Mesenchymal stem cell (in vitro differentiated cells and primary cell): ENCODE data around the gene IGSF8.

Source experiments
- DNase-seq: peaks from one replicate; pipeline ENCODE4 v3.0.0-alpha.2; 2013
- H2AFZ ChIP-seq: one replicate; pipeline ENCODE4 v1.6.1; 2013; ENCODE audit warnings: low read depth, mild to moderate bottlenecking, control low read depth, inconsistent platforms, low read length, moderate library complexity
- H2AK5ac ChIP-seq: 2 replicates; pipeline ENCODE4 v1.6.1; 2013; ENCODE audit warnings: low read length, moderate library complexity, mild to moderate bottlenecking, inconsistent platforms; ENCODE audit not compliant: severe bottlenecking
- H2BK120ac ChIP-seq: one replicate; pipeline ENCODE4 v1.6.1; 2013; ENCODE audit warnings: low read depth, mild to moderate bottlenecking, inconsistent platforms, low read length, moderate library complexity
- H2BK12ac ChIP-seq, 2 experiments: one replicate each; pipeline ENCODE4 v1.6.1; 2013; ENCODE audit warnings: inconsistent platforms in 2 of 2, low read length in 2 of 2, mild to moderate bottlenecking in 2 of 2, moderate library complexity in 2 of 2, control low read depth in 1 of 2
- H2BK15ac ChIP-seq: one replicate; pipeline ENCODE4 v1.6.1; 2013; ENCODE audit warnings: mild to moderate bottlenecking, low read depth, inconsistent platforms; ENCODE audit not compliant: poor library complexity, severe bottlenecking
- H2BK5ac ChIP-seq: 2 replicates; pipeline ENCODE4 v1.6.1; 2013; ENCODE audit warnings: low read depth, mild to moderate bottlenecking, low read length, control low read depth, inconsistent platforms; ENCODE audit not compliant: poor library complexity, severe bottlenecking
- H3K14ac ChIP-seq, 2 experiments: one replicate each; pipeline ENCODE4 v1.6.1; 2013; ENCODE audit warnings: inconsistent platforms in 2 of 2, low read length in 2 of 2, control low read depth in 1 of 2, mild to moderate bottlenecking in 1 of 2, moderate library complexity in 1 of 2
- H3K18ac ChIP-seq, 2 experiments: one replicate each; pipeline ENCODE4 v1.6.1; 2013; ENCODE audit warnings: inconsistent platforms in 2 of 2, low read length in 2 of 2, control low read depth in 1 of 2, low read depth in 1 of 2, mild to moderate bottlenecking in 1 of 2
- H3K23ac ChIP-seq, 2 experiments: one replicate each; pipeline ENCODE4 v1.6.1; 2013; ENCODE audit warnings: inconsistent platforms in 2 of 2, low read length in 2 of 2, mild to moderate bottlenecking in 2 of 2, moderate library complexity in 2 of 2, control low read depth in 1 of 2
- H3K27ac ChIP-seq: 2 replicates; pipeline ENCODE4 v1.5.1; 2013; ENCODE audit warnings: mild to moderate bottlenecking, moderate library complexity, low read length, control low read depth, inconsistent platforms; ENCODE audit not compliant: poor library complexity, severe bottlenecking
- H3K27me3 ChIP-seq, 2 experiments: 2 replicates each; pipeline versions ENCODE4 v1.6.1 to v1.7.0; 2013; ENCODE audit warnings: low read length in 2 of 2, mild to moderate bottlenecking in 2 of 2, moderate library complexity in 2 of 2, control low read depth in 1 of 2, inconsistent platforms in 1 of 2; ENCODE audit not compliant: control insufficient read depth in 1 of 2, insufficient read depth in 1 of 2
- H3K36me3 ChIP-seq, 2 experiments: 2 replicates each; pipeline versions ENCODE4 v1.6.1 to v1.7.0; 2013; ENCODE audit warnings: low read length in 2 of 2, control low read depth in 1 of 2, inconsistent platforms in 1 of 2, low read depth in 1 of 2, mild to moderate bottlenecking in 1 of 2; ENCODE audit not compliant: insufficient read depth in 2 of 2, control insufficient read depth in 1 of 2
- H3K4ac ChIP-seq, 2 experiments: one replicate each; pipeline ENCODE4 v1.6.1; 2013; ENCODE audit warnings: inconsistent platforms in 2 of 2, low read length in 2 of 2, mild to moderate bottlenecking in 2 of 2, moderate library complexity in 2 of 2, control low read depth in 1 of 2, low read depth in 1 of 2
- H3K4me1 ChIP-seq: 2 replicates; pipeline ENCODE4 v1.6.1; 2013; ENCODE audit warnings: low read depth, low read length, control low read depth; ENCODE audit not compliant: control insufficient read depth, insufficient read depth
- H3K4me2 ChIP-seq: 2 replicates; pipeline ENCODE4 v1.6.1; 2013; ENCODE audit warnings: low read length, mild to moderate bottlenecking, inconsistent platforms; ENCODE audit not compliant: poor library complexity, severe bottlenecking
- H3K4me3 ChIP-seq, 2 experiments: 2 replicates each; pipeline versions ENCODE4 v1.5.1 to v1.7.0; 2013; ENCODE audit warnings: low read length in 2 of 2, mild to moderate bottlenecking in 2 of 2, control low read depth in 1 of 2, low read depth in 1 of 2; ENCODE audit not compliant: insufficient read depth in 1 of 2
- H3K79me1 ChIP-seq: replicated peaks from 2 replicates; pipeline ENCODE4 v1.6.1; 2013; ENCODE audit warnings: mild to moderate bottlenecking, control low read depth, low read length, inconsistent platforms; ENCODE audit not compliant: poor library complexity, severe bottlenecking
- H3K9ac ChIP-seq: 2 replicates; pipeline ENCODE4 v1.7.0; 2013; ENCODE audit warnings: mild to moderate bottlenecking, low read length, moderate library complexity
- H3K9me3 ChIP-seq: 2 replicates; pipeline ENCODE4 v1.7.0; 2013; ENCODE audit warnings: mild to moderate bottlenecking, low read length; ENCODE audit not compliant: control insufficient read depth
- H4K8ac ChIP-seq: one replicate; pipeline ENCODE4 v1.6.1; 2013; ENCODE audit warnings: inconsistent platforms, mild to moderate bottlenecking, low read length, moderate library complexity
- H4K91ac ChIP-seq: one replicate; pipeline ENCODE4 v1.6.1; 2013; ENCODE audit warnings: mild to moderate bottlenecking, low read length, inconsistent platforms
- WGBS: methylation state at CpG from one replicate; pipeline ENCODE4 v1.1.7; 2013; ENCODE audit warnings: mixed read lengths; 5-methylcytosine and 5-hydroxymethylcytosine counted together

Gene IGSF8

GRCh38 chr1:160143695-160144094 is 45.3 kb upstream of the IGSF8 start:
- Histone ChIP-seq H2BK5ac (no peak overlapping the region), H2AK5ac (no peak overlapping the region), H2BK15ac (no peak overlapping the region), H3K4ac (no peak overlapping the region), H3K4me2 (no peak overlapping the region), H3K27ac (no peak overlapping the region), H2BK120ac (no peak overlapping the region), H3K36me3 (no peaks in the 10 kb centered on the region), H3K79me1 (no peaks in the 10 kb centered on the region), H3K4me3 (no peak overlapping the region), H3K23ac (no peak overlapping the region), H3K4me1 (no peaks in the 10 kb centered on the region), H2AFZ (no peak overlapping the region), H3K27me3 (peaks cover 18 to 27% of the 10 kb centered on the region in 2 experiments), H2BK12ac (no peak overlapping the region), H3K9me3 (no peaks in the 10 kb centered on the region), H3K18ac (no peak overlapping the region), H4K8ac (no peak overlapping the region), H4K91ac (no peak overlapping the region), H3K9ac (no peak overlapping the region), H3K14ac (no peak overlapping the region)
- no peak for DNase-seq
- WGBS: no CpG with 5 or more reads among the region's 1 CpG

- Histone ChIP-seq H3K27me3 (peaks cover 33 to 34% of the 10 kb centered on the region in 2 experiments), H2BK12ac (no peak overlapping the region), H3K4me1 (no peaks in the 10 kb centered on the region), H4K91ac (no peak overlapping the region), H3K79me1 (no peaks in the 10 kb centered on the region), H2BK5ac (no peak overlapping the region), H2AK5ac (no peak overlapping the region), H3K23ac (no peak overlapping the region), H3K4ac (no peak overlapping the region), H2BK120ac (no peak overlapping the region), H4K8ac (no peak overlapping the region), H3K27ac (no peak overlapping the region), H2BK15ac (no peak overlapping the region), H2AFZ (no peak overlapping the region), H3K18ac (no peak overlapping the region), H3K14ac (no peak overlapping the region), H3K9me3 (no peaks in the 10 kb centered on the region), H3K4me3 (no peak overlapping the region), H3K36me3 (no peaks in the 10 kb centered on the region), H3K9ac (no peak overlapping the region), H3K4me2 (no peak overlapping the region)
- 94% methylated on average over 8 of the region's 8 CpGs for WGBS
- no peak for DNase-seq
These were observed 41.4 kb upstream of the IGSF8 start for GRCh38 chr1:160139840-160140239.

- H3K18ac ChIP-seq: no peak overlapping the region
- no peak overlapping the region for H2AK5ac ChIP-seq
- H3K4me2 ChIP-seq: no peak overlapping the region
- no peak overlapping the region for H2BK5ac ChIP-seq
- H2BK120ac ChIP-seq: no peak overlapping the region
- no peak overlapping the region for H3K14ac ChIP-seq
- peaks cover 53 to 54% of the 10 kb centered on the region in 2 experiments for H3K27me3 ChIP-seq
- no peak overlapping the region for H3K9ac ChIP-seq
- no peaks in the 10 kb centered on the region for H3K79me1 ChIP-seq
- no peak overlapping the region for H3K27ac ChIP-seq
- H3K4ac ChIP-seq: no peak overlapping the region
- no peak overlapping the region for H4K8ac ChIP-seq
- H2BK12ac ChIP-seq: no peak overlapping the region
- no peak overlapping the region for H2BK15ac ChIP-seq
- WGBS: 87% methylated on average over 6 of the region's 8 CpGs
- DNase-seq: no peak
- no peaks in the 10 kb centered on the region for H3K36me3 ChIP-seq
- H2AFZ ChIP-seq: no peak overlapping the region
- no peaks in the 10 kb centered on the region for H3K9me3 ChIP-seq
- H3K4me1 ChIP-seq: no peaks in the 10 kb centered on the region
- no peak overlapping the region for H4K91ac ChIP-seq
- no peak overlapping the region for H3K4me3 ChIP-seq
- no peak overlapping the region for H3K23ac ChIP-seq
These were observed 38.9 kb upstream of the IGSF8 start for GRCh38 chr1:160137216-160137862.

- H3K9ac ChIP-seq: no peak overlapping the region
- no peak overlapping the region for H2BK15ac ChIP-seq
- H3K4me2 ChIP-seq: no peak overlapping the region
- H2AFZ ChIP-seq: no peak overlapping the region
- H3K4me1 ChIP-seq: no peaks in the 10 kb centered on the region
- H4K91ac ChIP-seq: no peak overlapping the region
- no peak overlapping the region for H3K4ac ChIP-seq
- no peak overlapping the region for H2AK5ac ChIP-seq
- no peak overlapping the region for H3K4me3 ChIP-seq
- H3K36me3 ChIP-seq: no peaks in the 10 kb centered on the region
- peaks cover 56 to 57% of the 10 kb centered on the region in 2 experiments for H3K27me3 ChIP-seq
- H2BK5ac ChIP-seq: no peak overlapping the region
- H2BK12ac ChIP-seq: no peak overlapping the region
- no peak overlapping the region for H3K18ac ChIP-seq
- no peak overlapping the region for H3K27ac ChIP-seq
- DNase-seq: no peak
- no peak overlapping the region for H3K14ac ChIP-seq
- H3K9me3 ChIP-seq: no peaks in the 10 kb centered on the region
- H4K8ac ChIP-seq: no peak overlapping the region
- no peak overlapping the region for H2BK120ac ChIP-seq
- H3K23ac ChIP-seq: no peak overlapping the region
- no peaks in the 10 kb centered on the region for H3K79me1 ChIP-seq
- 93% methylated on average over 5 of the region's 5 CpGs for WGBS
These were observed 38.4 kb upstream of the IGSF8 start for GRCh38 chr1:160136926-160137200.
